ENCODE measurements around the gene CALR3.

DNA sequence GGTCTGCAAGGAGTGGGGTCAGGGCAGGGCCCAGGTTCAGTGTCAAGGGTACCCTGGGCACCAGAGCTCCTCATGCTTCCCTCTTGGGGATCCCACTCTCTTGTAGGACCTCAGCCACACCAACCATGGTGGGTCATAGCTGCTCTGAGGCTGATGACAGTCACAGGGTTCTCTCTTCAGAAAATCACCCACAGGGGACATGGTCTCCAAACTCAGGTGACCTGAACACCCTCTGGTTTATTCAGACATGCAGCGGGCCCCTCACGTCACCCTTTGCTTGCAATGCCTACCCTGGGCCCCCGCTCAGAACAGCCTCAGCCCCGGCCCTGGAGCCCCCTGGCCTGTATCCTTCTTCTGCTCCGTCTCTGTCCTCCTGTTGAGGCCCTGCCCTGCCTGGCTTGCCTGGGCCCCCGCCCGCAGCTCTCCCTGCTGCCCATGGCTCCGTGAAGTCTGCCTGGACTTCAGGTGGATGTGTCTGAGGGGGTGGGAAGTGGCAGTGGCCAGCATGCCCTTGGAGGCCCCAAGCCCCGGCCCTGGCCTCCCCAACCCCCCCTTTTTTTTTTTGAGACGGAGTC is 25.8 kb upstream of the CALR3 start:
- TF ChIP-seq, protein P1, sequence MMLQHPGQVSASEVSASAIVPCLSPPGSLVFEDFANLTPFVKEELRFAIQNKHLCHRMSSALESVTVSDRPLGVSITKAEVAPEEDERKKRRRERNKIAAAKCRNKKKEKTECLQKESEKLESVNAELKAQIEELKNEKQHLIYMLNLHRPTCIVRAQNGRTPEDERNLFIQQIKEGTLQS (IDR thresholded peaks at IDR 0.05) = no peak
- TF ChIP-seq, protein P2, sequence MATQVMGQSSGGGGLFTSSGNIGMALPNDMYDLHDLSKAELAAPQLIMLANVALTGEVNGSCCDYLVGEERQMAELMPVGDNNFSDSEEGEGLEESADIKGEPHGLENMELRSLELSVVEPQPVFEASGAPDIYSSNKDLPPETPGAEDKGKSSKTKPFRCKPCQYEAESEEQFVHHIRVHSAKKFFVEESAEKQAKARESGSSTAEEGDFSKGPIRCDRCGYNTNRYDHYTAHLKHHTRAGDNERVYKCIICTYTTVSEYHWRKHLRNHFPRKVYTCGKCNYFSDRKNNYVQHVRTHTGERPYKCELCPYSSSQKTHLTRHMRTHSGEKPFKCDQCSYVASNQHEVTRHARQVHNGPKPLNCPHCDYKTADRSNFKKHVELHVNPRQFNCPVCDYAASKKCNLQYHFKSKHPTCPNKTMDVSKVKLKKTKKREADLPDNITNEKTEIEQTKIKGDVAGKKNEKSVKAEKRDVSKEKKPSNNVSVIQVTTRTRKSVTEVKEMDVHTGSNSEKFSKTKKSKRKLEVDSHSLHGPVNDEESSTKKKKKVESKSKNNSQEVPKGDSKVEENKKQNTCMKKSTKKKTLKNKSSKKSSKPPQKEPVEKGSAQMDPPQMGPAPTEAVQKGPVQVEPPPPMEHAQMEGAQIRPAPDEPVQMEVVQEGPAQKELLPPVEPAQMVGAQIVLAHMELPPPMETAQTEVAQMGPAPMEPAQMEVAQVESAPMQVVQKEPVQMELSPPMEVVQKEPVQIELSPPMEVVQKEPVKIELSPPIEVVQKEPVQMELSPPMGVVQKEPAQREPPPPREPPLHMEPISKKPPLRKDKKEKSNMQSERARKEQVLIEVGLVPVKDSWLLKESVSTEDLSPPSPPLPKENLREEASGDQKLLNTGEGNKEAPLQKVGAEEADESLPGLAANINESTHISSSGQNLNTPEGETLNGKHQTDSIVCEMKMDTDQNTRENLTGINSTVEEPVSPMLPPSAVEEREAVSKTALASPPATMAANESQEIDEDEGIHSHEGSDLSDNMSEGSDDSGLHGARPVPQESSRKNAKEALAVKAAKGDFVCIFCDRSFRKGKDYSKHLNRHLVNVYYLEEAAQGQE (IDR thresholded peaks at IDR 0.05) = no peak
- no peak for TF ChIP-seq RAD21 (IDR thresholded peaks at IDR 0.05)
